GM21390 (cell line): ENCODE measurements around the gene SLC39A7.
"Not testable (repeated sequence)": the region's sequence is repeated elsewhere in the genome, so short reads cannot be mapped to it uniquely, and the experiment has no call there.

Experiments
- ATAC-seq: cut with Tn5 transposase; IDR thresholded peaks from one replicate; pipeline ENCODE4 v1.9.1; 2021; ENCODE audit not compliant: unreplicated experiment

SLC39A7 gene

GRCh38 chr6:33226503-33227120 lies 25.9 kb downstream of the SLC39A7 start:
- ATAC-seq: not testable (repeated sequence)

GRCh38 chr6:33235221-33235634 lies 34.6 kb downstream of the SLC39A7 start:
- ATAC-seq: no peak

- no peak for ATAC-seq
These were observed 35.7 kb downstream of the SLC39A7 start for GRCh38 chr6:33236328-33236727.

GRCh38 chr6:33236852-33237251 lies 36.2 kb downstream of the SLC39A7 start:
- ATAC-seq: no peak

GRCh38 chr6:33237741-33238140 lies 37.1 kb downstream of the SLC39A7 start:
- no peak for ATAC-seq

GRCh38 chr6:33241968-33242367 lies 41.3 kb downstream of the SLC39A7 start:
- no peak for ATAC-seq

GRCh38 chr6:33243476-33243875 lies 42.8 kb downstream of the SLC39A7 start:
- no peak for ATAC-seq

- no peak for ATAC-seq
These were observed 47.4 kb downstream of the SLC39A7 start for GRCh38 chr6:33247977-33248642.

GRCh38 chr6:33248643-33248931 lies 47.9 kb downstream of the SLC39A7 start:
- ATAC-seq: no peak

- peak; percentile 87 for ATAC-seq
These were observed 48.5 kb downstream of the SLC39A7 start for GRCh38 chr6:33248932-33249731.

- no peak for ATAC-seq
These were observed 49.3 kb downstream of the SLC39A7 start for GRCh38 chr6:33249732-33250630.

- no peak for ATAC-seq
These were observed 50.1 kb downstream of the SLC39A7 start for GRCh38 chr6:33250731-33251130.

- no peak for ATAC-seq
These were observed 50.8 kb downstream of the SLC39A7 start for GRCh38 chr6:33251395-33252012.

- ATAC-seq: no peak
These were observed 52.1 kb downstream of the SLC39A7 start for GRCh38 chr6:33252759-33253158.
